Posterior cingulate gyrus (tissue), 11 donors: Measurements from ENCODE around the gene UTP3.
"Not testable (repeated sequence)": the region's sequence is repeated elsewhere in the genome, so short reads cannot be mapped to it uniquely, and the experiment has no call there.

Experiments
- DNase-seq, 10 donors: peaks; one replicate each; pipeline versions ENCODE4 v3.0.0 to v3.0.0-alpha.2; 2020 to 2021; ENCODE audit warnings: mixed read lengths in 3 of 10
- intact Hi-C: fragments of 100-400 bp; cut with DNase I; formaldehyde crosslinking; loops from one replicate; pipeline ENCODE4 v1.15.1; 2023

UTP3 gene

DNA sequence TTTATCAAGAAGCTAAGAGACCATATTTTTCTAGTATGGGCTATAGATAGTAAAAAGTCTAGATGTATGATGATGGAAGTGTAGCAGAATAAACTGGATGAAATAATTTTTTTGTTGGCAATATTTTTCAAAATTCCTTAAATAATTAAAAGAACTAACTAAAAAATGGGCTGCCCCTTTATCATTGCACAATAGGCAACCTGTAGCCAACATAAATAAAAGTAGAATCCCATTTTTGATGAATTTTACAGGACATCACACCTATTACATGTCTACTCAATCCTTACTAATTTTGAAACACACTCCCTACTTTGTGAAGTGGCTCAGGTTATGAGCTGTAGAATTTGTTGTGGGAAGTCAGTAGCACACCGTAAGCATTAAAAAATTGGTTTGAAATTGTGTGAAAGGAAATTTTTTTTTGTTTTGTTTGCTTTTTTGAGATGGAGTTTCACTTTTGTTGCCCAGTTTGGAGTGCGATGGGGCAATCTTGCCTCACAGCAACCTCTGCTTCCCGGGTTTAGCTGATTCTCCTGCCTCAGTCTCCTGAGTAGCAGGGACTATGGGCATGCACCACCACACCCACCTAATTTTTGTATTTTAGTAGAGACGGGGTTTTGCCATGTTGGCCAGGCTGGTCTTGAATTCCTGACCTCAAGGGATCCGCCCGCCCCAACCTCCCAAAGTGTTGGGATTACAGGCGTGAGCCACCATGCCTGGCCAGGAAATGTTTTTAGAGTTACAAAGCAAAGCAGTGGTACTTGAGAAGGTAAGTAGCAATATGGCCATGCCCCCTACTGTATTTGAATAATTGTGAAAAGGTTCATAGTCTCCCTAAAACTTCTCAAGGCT lies 24.5 kb downstream of the UTP3 start:
- intact Hi-C loops = no loop called here
- DNase-seq = no peak

- no peak for DNase-seq
- intact Hi-C loops = no loop called here
Measured at GRCh38 chr4:70713453-70714078, 25.2 kb downstream of the UTP3 start.

DNA sequence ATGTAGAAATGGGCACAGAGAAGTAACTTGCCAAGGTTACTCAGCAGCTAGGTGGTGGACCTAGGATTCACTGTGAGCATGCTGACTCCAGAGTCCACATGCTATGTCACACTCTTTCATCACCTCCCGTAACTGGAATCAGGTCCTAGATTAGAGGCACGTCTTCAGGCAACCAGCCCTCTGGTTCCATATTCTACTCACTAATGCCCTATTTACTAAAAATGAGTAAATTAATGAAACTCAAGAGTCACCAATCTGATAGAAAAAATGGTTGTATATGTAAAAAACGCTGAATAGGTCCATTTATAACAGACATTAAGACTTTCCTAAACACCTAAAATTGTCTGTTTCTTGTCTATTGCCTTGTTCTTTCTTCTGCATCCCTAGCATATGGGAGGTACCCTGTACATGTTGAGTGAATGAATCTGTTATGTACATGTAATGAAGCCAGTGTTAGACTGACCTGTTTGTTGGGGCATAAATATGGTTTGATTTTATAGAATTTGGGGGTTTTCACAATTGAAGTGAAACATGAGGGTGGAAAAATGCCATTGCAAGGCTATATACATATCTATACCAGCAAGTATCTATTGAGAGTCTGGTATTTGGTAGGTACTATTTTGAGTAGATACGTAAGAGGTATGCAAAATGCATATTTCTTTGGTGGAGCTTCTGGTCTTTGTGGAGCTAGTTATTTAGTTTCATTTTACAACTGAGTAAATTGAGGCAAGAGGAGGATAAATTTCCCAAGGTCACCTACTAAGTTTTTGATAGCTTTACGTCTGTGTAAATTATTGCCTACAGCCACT lies 26.0 kb downstream of the UTP3 start:
- intact Hi-C loops = no loop called here
- no peak for DNase-seq

GRCh38 chr4:70715097-70715496 lies 26.8 kb downstream of the UTP3 start:
- intact Hi-C loops = no loop called here
- no peak for DNase-seq

DNA sequence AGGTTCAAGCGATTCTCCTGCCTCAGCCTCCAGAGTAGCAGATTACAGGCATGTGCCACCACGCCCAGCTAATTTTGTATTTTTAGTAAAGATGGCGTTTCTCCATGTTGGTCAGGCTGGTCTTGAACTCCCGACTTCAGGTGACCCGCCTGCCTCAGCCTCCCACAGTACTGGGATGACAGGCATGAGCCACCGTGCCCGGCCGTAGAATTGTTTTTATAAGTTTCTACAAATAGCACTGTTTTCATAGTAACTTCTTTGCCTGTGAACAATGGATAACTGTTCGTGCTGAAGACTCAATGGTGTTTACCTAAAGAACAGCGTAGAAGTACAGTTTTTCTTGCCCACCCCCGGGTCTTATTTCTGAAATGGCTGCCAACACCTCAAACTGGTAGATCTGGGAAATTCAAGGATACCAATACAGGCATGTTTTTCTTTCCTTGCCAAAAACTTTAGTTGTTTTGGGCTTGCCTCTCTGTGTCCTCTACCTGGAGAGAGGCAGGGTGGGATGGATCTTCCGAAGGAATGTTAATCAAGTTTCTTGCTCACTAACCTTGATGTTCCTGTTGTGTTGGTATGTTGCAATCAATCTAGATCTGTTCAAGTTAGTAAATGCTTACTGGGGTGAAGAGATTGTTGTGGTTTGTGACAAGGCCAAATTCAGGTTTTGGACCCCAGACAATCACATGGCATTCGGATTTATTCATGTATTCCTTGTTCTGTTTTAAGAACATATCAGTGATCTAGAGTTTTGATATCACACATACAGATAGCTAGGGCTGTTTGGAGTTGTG lies 30.7 kb downstream of the UTP3 start:
- DNase-seq = no peak
- intact Hi-C loops = no loop called here

GRCh38 chr4:70721747-70722146 lies 33.4 kb downstream of the UTP3 start, which contains the start of gene RUFY3:
Gene RUFY3 (plus strand): TSS chr4:70721964. CDS start chr4:70722574, 610 bp downstream.
- intact Hi-C loops = loop anchor here (2.0 to 5.0 kb wide), 3 partner anchors 17 to 116 kb away; partner anchors contain the start of genes GRSF1 and UTP3
- peak; percentile 56 to 95 (median 72) for DNase-seq

DNA sequence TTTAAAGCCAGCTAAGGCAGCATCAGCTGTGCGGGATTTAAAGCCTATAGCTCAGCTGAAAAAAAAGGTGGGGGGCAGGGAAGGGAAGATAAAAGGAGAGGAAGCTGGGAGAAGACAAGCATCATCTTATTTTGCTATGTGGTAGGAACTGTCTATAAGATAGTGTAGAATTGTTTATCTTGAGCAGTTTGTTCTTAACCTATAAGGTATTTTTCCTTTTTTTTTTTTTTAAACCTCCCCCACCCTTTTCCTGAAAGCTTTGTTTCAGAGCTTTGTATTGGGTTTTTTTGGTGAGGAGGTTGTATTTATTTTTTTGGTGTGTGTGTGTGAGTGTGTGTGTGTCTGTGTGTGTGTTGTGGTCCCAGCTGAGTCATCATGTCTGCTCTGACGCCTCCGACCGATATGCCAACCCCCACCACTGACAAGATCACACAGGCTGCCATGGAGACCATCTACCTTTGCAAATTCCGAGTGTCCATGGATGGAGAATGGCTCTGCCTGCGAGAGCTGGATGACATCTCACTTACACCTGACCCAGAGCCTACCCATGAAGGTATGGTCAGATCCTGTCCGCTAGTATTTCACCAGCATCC lies 34.0 kb downstream of the UTP3 start:
- intact Hi-C loops = loop anchor here (5.0 kb wide), 2 partner anchors 35 to 115 kb away; partner anchors contain the start of genes GRSF1 and UTP3
- peak in 6 of 10 donors; percentile 20 to 88 (median 42) for DNase-seq

- no peak for DNase-seq
- intact Hi-C loops = loop anchor here (5.0 kb wide), 2 partner anchors 37 to 113 kb away; partner anchors contain the start of genes GRSF1 and UTP3
Measured at GRCh38 chr4:70724463-70724862, 36.1 kb downstream of the UTP3 start.

GRCh38 chr4:70725633-70726032 lies 37.3 kb downstream of the UTP3 start:
- intact Hi-C loops = no loop called here

GRCh38 chr4:70726515-70726914 lies 38.2 kb downstream of the UTP3 start:
- intact Hi-C loops, DNase-seq: not testable (repeated sequence)

More at GRCh38 chr4:70725633-70726032, 37.3 kb downstream of the UTP3 start:
- no peak for DNase-seq

DNA sequence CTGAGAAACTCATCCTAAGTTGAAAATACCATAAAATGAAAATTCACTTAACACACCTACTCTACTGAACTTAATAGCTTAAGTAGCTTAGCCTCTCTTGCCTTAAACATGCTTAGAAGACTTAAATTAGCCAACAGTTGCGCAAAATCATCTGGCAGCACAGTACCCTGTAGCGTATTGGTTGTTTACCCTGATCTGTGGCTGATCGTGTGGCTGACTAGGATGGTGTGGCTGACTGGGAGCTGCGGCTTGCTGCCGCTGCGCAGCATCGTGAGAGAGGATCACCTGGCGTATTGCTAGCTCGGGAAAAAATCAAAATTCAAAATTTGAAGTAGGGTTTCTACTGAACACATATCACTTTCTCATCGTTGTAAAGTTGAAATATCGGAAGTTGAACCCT lies 39.8 kb downstream of the UTP3 start:
- DNase-seq = peak in 2 of 10 donors; percentile 18 to 67
- intact Hi-C loops = no loop called here

GRCh38 chr4:70732878-70733277 lies 44.5 kb downstream of the UTP3 start:
- intact Hi-C loops, DNase-seq: not testable (repeated sequence)

DNA sequence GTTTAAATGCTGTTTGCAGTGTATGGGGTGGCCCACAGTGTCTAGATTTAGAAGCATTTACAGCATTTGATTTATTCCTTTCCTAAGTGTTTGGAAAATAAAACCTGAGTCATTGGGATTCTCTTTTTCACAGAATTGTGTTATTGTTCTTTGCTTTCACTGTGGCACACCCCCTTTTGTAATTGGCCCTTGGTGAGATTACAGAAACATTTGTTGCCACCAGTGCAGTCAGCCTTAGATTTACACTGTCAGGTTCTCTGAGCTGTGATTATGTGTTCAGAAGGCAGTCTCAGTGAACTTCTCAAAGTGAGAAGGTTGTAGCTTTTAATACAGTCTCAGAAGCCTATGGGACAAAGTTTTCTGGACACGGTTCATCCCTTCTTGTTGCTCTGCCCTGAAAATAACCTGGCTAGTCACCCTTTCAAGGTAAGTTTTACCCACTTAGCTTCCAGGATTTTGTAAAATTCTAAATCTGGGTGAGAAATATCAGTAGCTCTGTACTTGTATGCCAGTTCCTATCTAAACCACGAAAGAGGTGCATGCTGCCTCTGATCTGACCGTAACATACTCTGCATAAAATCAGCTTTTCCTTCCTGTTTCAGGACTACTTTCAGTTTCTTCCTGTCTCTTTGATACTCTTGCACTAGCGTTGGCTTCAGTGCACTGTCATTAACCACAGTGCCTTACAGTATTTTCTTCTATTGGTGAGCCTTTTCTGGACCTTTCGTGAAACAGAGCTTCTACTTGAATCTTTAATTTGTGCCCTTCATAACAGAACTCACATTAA lies 46.0 kb downstream of the UTP3 start:
- intact Hi-C loops = no loop called here
- DNase-seq = peak in 1 of 10 donors; percentile 21

DNA sequence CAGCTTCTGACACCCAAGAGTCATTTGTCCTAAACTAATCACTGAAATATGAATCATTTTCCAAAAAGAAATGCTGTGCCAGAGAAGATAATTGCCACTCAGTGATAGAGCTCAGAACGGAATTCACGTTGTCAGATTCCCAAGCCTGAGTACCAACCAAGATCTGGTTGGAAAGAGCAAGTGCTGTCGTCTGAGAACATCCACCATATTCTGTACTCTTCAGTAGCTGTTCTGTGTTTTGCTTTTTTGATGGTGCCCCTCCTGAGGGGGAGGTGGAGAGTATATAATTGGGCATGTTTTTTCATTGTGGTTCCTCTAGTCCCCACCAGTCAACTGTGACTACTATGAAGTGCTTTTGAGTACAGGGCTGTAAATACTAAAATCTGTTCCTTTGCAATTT lies 46.6 kb downstream of the UTP3 start:
- no peak for DNase-seq

GRCh38 chr4:70735915-70736314 lies 47.6 kb downstream of the UTP3 start:
- peak in 1 of 10 donors; percentile 19 for DNase-seq
- intact Hi-C loops = not testable (repeated sequence)

More for the DNA sequence above, 46.6 kb downstream of the UTP3 start:
- intact Hi-C loops = no loop called here

DNA sequence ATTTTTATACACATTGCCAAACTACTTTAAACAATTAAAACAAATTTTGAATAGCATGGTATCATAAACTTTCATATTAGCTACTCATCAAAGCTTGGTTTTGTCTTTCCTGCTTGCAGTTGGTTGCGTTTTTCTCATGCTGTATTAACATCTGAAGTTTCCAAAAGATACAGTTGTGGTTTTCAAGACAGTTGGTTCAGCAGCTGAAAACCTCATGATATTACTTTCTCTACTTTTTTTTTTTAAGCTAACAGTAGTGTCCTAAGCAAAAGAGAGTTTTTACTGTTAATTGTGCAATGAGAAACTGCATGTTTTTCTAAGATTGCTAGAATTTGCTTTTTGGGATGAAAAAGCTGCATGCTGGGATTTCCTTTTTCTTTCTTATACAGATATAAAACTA lies 48.7 kb downstream of the UTP3 start:
- intact Hi-C loops = no loop called here
- no peak for DNase-seq

GRCh38 chr4:70737409-70737808 lies 49.1 kb downstream of the UTP3 start:
- DNase-seq = no peak
- intact Hi-C loops = no loop called here

DNA sequence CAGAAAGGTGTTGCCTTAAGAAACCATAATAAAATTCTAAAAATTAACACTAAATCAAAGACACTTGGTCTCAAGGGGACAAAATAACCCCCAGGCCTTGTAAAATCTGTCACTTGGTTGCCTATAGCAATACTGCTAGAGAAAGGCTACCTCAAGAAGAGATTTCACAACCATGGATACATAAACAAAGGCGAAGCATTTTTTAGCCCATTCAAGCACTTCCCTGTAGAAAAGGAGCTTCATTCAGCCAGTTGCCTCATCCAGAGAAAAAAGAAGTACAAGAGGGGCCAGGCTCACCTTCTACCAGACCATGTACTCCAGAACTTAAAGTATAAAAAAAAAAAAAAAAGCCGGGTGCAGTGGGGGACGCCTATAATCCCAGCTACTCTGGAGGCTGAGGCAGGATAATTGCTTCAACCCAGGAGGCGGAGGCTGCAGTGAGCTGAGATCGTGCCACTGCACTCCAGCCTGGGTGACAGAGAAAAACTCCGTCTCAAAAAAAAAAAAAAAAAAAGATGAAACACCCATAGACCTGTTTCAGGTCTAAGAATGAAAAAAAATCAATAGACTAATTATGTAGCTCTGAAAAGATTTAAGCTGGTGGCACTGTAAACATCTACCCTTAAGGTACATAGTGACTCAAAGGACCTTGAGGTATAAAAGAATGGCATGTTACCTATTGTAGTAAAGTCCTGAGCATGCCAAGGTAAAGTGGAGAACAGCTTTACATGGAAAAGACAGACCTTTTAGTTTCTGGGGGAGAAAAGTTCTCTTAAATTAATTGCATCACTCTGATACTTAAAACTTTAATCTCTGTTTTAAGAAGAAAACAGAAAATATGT lies 51.4 kb downstream of the UTP3 start:
- intact Hi-C loops = no loop called here
- DNase-seq = no peak
